Peyer's patch (tissue), 4 donors: ENCODE measurements around the gene AARS2. TPM values are rescaled to one million over a fixed set of nuclear protein-coding genes. Genes with fewer than 3 reads are reported as not detected.

ENCODE experiments used
- DNase-seq, 3 donors: peaks; one replicate each; pipeline ENCODE4 v3.0.0-alpha.2; 2017 to 2019
- H3K27ac ChIP-seq, 4 donors: fragments of 200-600 bp; sonication (generic); one replicate each; pipeline ENCODE4 v1.5.1; 2016 to 2019
- H3K27me3 ChIP-seq, 2 donors: fragments of 200-600 bp; sonication (generic); one replicate each; pipeline ENCODE4 v1.5.1; 2019
- H3K36me3 ChIP-seq, 3 donors: fragments of 200-600 bp; sonication (generic); one replicate each; pipeline ENCODE4 v1.5.1; 2016 to 2019
- H3K4me1 ChIP-seq, 4 donors: fragments of 200-600 bp; sonication (generic); one replicate each; pipeline ENCODE4 v1.5.1; 2016 to 2019
- H3K4me3 ChIP-seq, 4 donors: fragments of 200-600 bp; sonication (generic); 1 replicate in 3 of 4; 2 replicates in 1 of 4; pipeline ENCODE4 v1.5.1; 2016 to 2019; ENCODE audit warnings: mild to moderate bottlenecking in 1 of 4
- H3K9me3 ChIP-seq, 4 donors: fragments of 200-600 bp; sonication (generic); one replicate each; pipeline ENCODE4 v1.5.1; 2016 to 2019; ENCODE audit warnings: mild to moderate bottlenecking in 1 of 4
- CTCF ChIP-seq, 6 experiments: fragments of 450-650 bp in 4 of 6; fragments of 200-600 bp in 2 of 6; sonication (generic) in 1 of 6; IDR thresholded peaks; one replicate each; pipeline ENCODE4 v1.5.1; 2017 to 2019; ENCODE audit warnings: antibody characterized with exemption in 6 of 6, mild to moderate bottlenecking in 3 of 6, moderate library complexity in 1 of 6
- POLR2A ChIP-seq, 2 donors: fragments of 450-650 bp; IDR thresholded peaks; one replicate each; pipeline ENCODE4 v1.5.1; 2017; ENCODE audit warnings: antibody characterized with exemption in 2 of 2, mild to moderate bottlenecking in 2 of 2, moderate library complexity in 2 of 2
- total RNA-seq, 4 donors: library from RNA; depleted of rRNA; stranded (reverse); fragments of >200 nt; gene quantifications; one replicate each; pipeline ENCODE4 v1.1.0, GENCODE V29; 2016

The AARS2 gene
- total RNA-seq, 4 donors from 2014 or later, result 31.5 to 54.7 (median 37.6) TPM

- DNase-seq, result no peak
- Histone ChIP-seq H3K36me3 (no peaks in the 10 kb centered on the region), H3K4me1 (peaks cover 0 to 14% (median 0%) of the 10 kb centered on the region in 4 donors), H3K9me3 (no peaks in the 10 kb centered on the region), H3K4me3 (no peak overlapping the region), H3K27me3 (peaks cover 0 to 19% of the 10 kb centered on the region in 2 donors), H3K27ac (no peak overlapping the region)
- no peak for TF ChIP-seq POLR2A (IDR thresholded peaks at IDR 0.05)
These were observed 43.8 kb downstream of the AARS2 start for GRCh38 chr6:44269178-44269920.

- Histone ChIP-seq H3K27ac (no peak overlapping the region), H3K36me3 (no peaks in the 10 kb centered on the region), H3K4me1 (peaks cover 0 to 26% (median 8%) of the 10 kb centered on the region in 4 donors), H3K4me3 (no peak overlapping the region), H3K27me3 (peaks cover 0 to 19% of the 10 kb centered on the region in 2 donors), H3K9me3 (no peaks in the 10 kb centered on the region)
- DNase-seq, result peak; percentile 59 to 85 (median 66)
- TF ChIP-seq CTCF (IDR thresholded peaks at IDR 0.05), result peak; percentile 74 to 92 (median 90)
- no peak for TF ChIP-seq POLR2A (IDR thresholded peaks at IDR 0.05)
These were observed 45.0 kb downstream of the AARS2 start for GRCh38 chr6:44268095-44268628.

GRCh38 chr6:44267252-44267651, 45.9 kb downstream of the AARS2 start:
- H3K4me3 ChIP-seq, result no peak overlapping the region
- peaks cover 0 to 19% of the 10 kb centered on the region in 2 donors for H3K27me3 ChIP-seq
- DNase-seq, result peak in 1 of 3 donors; percentile 26
- no peak overlapping the region for H3K27ac ChIP-seq
- no peaks in the 10 kb centered on the region for H3K36me3 ChIP-seq
- no peaks in the 10 kb centered on the region for H3K9me3 ChIP-seq
- no peak for TF ChIP-seq POLR2A (IDR thresholded peaks at IDR 0.05)
- TF ChIP-seq CTCF (IDR thresholded peaks at IDR 0.05), result no peak
- H3K4me1 ChIP-seq, result peaks cover 7 to 35% (median 12%) of the 10 kb centered on the region in 4 donors

- Histone ChIP-seq H3K36me3 (peaks cover 0 to 3% (median 0%) of the 10 kb centered on the region in 3 donors), H3K27ac (peak overlapping the region in 2 of 4 donors; percentile 79 to 99), H3K4me1 (peaks cover 10 to 39% (median 12%) of the 10 kb centered on the region in 4 donors), H3K9me3 (no peaks in the 10 kb centered on the region), H3K4me3 (no peak overlapping the region), H3K27me3 (peaks cover 0 to 16% of the 10 kb centered on the region in 2 donors)
- DNase-seq, result peak in 2 of 3 donors; percentile 23 to 45
- TF ChIP-seq POLR2A (IDR thresholded peaks at IDR 0.05) (no peak), CTCF (IDR thresholded peaks at IDR 0.05) (no peak)
These were observed 46.8 kb downstream of the AARS2 start for GRCh38 chr6:44266347-44266746.

GRCh38 chr6:44265722-44266233, 47.4 kb downstream of the AARS2 start:
- TF ChIP-seq CTCF (IDR thresholded peaks at IDR 0.05) (no peak), POLR2A (IDR thresholded peaks at IDR 0.05) (no peak)
- peak overlapping the region; percentile 79 to 99 (median 86) for H3K27ac ChIP-seq
- peaks cover 0 to 11% of the 10 kb centered on the region in 2 donors for H3K27me3 ChIP-seq
- no peaks in the 10 kb centered on the region for H3K9me3 ChIP-seq
- H3K4me1 ChIP-seq, result peaks cover 10 to 39% (median 12%) of the 10 kb centered on the region in 4 donors
- peak overlapping the region; percentile 69 to 83 (median 74) for H3K4me3 ChIP-seq
- DNase-seq, result peak in 1 of 3 donors; percentile 21
- peaks cover 0 to 4% (median 0%) of the 10 kb centered on the region in 3 donors for H3K36me3 ChIP-seq
